RWPE2 (cell line): ENCODE results near the gene FCRLA.

Experiments
- ATAC-seq: fragments of 200-7000 bp; cut with Tn5 transposase; 3 replicates; pipeline ENCODE4 v1.9.1; 2021; ENCODE audit warnings: low read depth
- DNase-seq: peaks from one replicate; pipeline ENCODE4 v3.0.0-alpha.2; 2020; ENCODE audit warnings: low spot score
- H3K27ac ChIP-seq: fragments of 450-650 bp; 2 replicates; pipeline ENCODE4 v1.5.1; 2017; ENCODE audit warnings: mild to moderate bottlenecking; ENCODE audit not compliant: poor library complexity, severe bottlenecking
- H3K27me3 ChIP-seq: fragments of 250-450 bp; sonication (Bioruptor Pico); 2 replicates; pipeline ENCODE4 v1.5.1; 2021; ENCODE audit warnings: mild to moderate bottlenecking, moderate library complexity; ENCODE audit not compliant: insufficient read depth, poor library complexity, severe bottlenecking
- H3K36me3 ChIP-seq: fragments of 250-450 bp; sonication (Bioruptor Pico); 2 replicates; pipeline ENCODE4 v1.5.1; 2020; ENCODE audit warnings: low read depth, mild to moderate bottlenecking, moderate library complexity
- H3K4me1 ChIP-seq: fragments of 250-450 bp; sonication (Bioruptor Pico); 2 replicates; pipeline ENCODE4 v1.5.1; 2021; ENCODE audit warnings: mild to moderate bottlenecking, moderate library complexity; ENCODE audit not compliant: insufficient read depth, poor library complexity, severe bottlenecking
- H3K4me3 ChIP-seq: fragments of 250-450 bp; sonication (Bioruptor Pico); 2 replicates; pipeline ENCODE4 v1.5.1; 2021; ENCODE audit warnings: mild to moderate bottlenecking, moderate library complexity; ENCODE audit not compliant: severe bottlenecking
- H3K9me3 ChIP-seq: fragments of 250-450 bp; sonication (Bioruptor Pico); 2 replicates; pipeline ENCODE4 v1.5.1; 2021; ENCODE audit warnings: mild to moderate bottlenecking, moderate library complexity; ENCODE audit not compliant: severe bottlenecking
- TF ChIP-seq, protein P1 (sequence below): fragments of 450-650 bp; IDR thresholded peaks from one replicate; pipeline ENCODE4 v1.5.1; 2017; ENCODE audit warnings: mild to moderate bottlenecking, moderate library complexity; ENCODE audit not compliant: poor library complexity, severe bottlenecking

Gene FCRLA

DNA sequence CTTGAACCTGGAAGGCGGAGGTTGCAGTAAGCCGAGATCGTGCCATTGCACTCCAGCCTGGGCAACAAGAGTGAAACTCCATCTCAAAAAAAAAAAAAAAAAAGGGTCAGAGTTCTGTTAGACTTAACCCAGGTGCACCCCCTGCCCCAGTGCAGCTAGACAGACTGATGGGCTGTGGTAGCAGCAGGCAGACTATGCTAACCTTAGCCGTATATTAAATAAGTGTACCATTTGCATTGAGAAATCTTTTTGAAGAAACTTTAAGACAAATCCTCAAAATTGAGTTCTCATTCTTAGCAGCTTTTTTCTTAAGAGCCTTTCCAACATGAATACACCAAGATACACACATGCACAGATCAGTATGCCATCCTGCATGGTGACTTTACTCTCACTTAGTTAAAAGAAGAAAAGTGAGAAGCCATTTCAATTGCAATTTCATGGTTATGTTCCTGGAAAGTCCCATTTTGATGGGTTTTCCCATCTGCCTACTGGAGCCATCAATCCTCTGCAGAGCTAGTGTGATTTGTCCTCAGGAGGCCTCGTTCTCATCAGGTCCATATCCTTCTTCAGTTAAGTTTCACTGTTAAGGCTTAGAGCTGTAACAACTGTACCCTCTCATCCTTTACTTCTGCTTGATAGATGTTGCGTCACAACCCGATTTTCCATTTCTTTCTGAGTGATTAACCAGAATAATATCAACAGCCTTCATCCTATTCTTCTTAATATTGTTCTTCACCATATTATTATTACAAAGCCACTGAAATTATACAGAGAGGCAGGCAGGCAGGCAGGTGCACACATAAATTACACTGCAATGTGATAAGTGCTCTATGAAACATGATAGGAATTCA lies 21.6 kb downstream of the FCRLA start:
- ATAC-seq, result no peak

DNA sequence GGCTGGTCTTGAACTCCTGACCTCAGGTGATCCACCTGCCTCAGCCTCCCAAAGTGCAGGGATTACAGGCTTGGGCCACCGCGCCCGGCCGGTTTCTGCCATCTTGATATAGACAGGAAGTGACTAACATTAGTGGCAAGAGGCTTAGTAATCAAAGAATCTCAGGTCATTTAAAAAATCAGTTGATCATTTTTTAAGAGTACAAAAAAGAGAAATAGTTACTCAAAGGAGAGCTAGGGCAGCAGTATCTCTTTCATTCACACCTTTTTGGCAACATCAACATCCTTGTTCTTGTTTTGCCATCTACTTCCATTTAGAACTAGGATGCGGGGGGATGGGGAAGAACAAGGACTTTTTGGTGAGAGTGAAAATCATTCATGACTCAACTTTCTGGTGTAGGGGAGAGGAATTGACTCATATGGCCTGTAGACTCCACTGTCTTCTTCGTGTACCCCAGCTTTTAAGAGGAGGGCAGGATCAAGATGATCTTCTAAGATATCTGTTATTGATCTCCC lies 23.1 kb downstream of the FCRLA start:
- ATAC-seq (peak; percentile 22; the same call in 2 of the 3 replicates), DNase-seq (no peak)
- TF ChIP-seq, protein P1, sequence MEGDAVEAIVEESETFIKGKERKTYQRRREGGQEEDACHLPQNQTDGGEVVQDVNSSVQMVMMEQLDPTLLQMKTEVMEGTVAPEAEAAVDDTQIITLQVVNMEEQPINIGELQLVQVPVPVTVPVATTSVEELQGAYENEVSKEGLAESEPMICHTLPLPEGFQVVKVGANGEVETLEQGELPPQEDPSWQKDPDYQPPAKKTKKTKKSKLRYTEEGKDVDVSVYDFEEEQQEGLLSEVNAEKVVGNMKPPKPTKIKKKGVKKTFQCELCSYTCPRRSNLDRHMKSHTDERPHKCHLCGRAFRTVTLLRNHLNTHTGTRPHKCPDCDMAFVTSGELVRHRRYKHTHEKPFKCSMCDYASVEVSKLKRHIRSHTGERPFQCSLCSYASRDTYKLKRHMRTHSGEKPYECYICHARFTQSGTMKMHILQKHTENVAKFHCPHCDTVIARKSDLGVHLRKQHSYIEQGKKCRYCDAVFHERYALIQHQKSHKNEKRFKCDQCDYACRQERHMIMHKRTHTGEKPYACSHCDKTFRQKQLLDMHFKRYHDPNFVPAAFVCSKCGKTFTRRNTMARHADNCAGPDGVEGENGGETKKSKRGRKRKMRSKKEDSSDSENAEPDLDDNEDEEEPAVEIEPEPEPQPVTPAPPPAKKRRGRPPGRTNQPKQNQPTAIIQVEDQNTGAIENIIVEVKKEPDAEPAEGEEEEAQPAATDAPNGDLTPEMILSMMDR, result no peak

More for the DNA sequence above, 21.6 kb downstream of the FCRLA start:
- no peak for DNase-seq
- H3K27me3 ChIP-seq, result no peaks in the 10 kb centered on the region
- peaks cover 31% of the 10 kb centered on the region for H3K4me1 ChIP-seq
- H3K36me3 ChIP-seq, result no peaks in the 10 kb centered on the region
- H3K4me3 ChIP-seq, result no peak overlapping the region
- H3K27ac ChIP-seq, result peak overlapping the region; percentile 92
- H3K9me3 ChIP-seq, result no peaks in the 10 kb centered on the region
- TF ChIP-seq, protein P1, result no peak

DNA sequence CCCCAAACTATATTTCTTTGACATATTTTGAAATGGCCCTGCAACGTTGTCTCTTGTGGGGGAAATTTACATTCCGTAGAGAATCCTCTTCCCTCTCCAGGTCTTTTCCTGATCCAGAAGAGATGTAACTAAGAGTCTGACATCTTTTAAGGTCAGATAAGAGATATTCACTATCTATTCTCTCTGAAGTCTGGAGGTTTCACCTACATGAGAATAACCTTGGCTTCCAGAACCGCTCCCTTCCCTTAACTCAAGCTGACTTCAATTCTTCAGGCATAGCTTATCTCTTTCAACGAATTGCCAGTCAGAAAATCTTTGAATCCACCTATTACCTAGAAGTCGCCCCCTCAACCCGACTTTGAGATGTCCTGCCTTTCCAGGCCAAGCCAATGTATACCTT lies 24.2 kb downstream of the FCRLA start:
- TF ChIP-seq, protein P1, result no peak
- Histone ChIP-seq H3K36me3 (no peaks in the 10 kb centered on the region), H3K27ac (peak overlapping the region; percentile 92), H3K27me3 (no peaks in the 10 kb centered on the region), H3K4me3 (no peak overlapping the region), H3K9me3 (no peaks in the 10 kb centered on the region), H3K4me1 (peaks cover 48% of the 10 kb centered on the region)
- no peak for DNase-seq
- ATAC-seq, result no peak

More for the DNA sequence above, 23.1 kb downstream of the FCRLA start:
- no peaks in the 10 kb centered on the region for H3K36me3 ChIP-seq
- H3K27ac ChIP-seq, result peak overlapping the region; percentile 92
- no peaks in the 10 kb centered on the region for H3K9me3 ChIP-seq
- peaks cover 40% of the 10 kb centered on the region for H3K4me1 ChIP-seq
- no peaks in the 10 kb centered on the region for H3K27me3 ChIP-seq
- no peak overlapping the region for H3K4me3 ChIP-seq

DNA sequence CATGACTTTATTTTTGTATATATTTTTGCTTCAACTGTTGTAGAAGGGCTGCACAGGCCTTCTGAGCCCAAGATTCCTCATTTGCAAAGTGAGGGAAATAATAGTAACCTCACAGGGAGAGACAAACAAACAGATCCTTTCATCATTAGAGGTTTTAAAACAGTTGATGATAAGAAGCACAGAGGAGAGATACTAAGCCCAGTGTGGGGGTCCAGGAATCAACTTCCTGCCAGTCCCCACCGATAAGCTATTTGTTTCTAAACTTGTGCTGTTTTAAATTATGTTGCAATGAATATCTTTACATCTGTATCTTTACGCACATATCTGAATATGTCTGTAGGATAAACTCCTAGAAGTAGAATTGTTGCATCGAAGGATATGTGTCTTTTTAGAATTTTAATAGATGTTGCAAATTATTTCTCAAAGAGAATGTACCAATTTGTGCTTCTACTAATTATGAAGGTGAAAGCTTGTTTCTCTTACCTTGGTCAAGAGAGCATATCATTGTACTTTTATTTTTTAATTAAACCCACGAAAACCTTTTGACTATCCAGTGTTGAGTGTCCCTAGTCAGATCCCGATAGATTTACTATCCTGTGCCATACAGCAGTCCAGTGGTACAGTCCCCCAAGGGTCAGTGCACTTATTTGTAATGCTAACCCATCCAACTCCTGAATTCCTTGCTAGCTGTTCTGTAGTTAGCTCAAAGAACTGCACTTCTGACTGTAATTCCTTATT lies 25.1 kb downstream of the FCRLA start:
- ATAC-seq (no peak), DNase-seq (no peak)
- Histone ChIP-seq H3K9me3 (no peaks in the 10 kb centered on the region), H3K36me3 (no peaks in the 10 kb centered on the region), H3K27me3 (no peaks in the 10 kb centered on the region), H3K4me1 (peaks cover 57% of the 10 kb centered on the region), H3K4me3 (no peak overlapping the region), H3K27ac (peak overlapping the region; percentile 92)
- TF ChIP-seq, protein P1, result no peak
